ENCODE measurements around the gene SELENOS.
"Not testable (repeated sequence)": the region's sequence is repeated elsewhere in the genome, so short reads cannot be mapped to it uniquely, and the experiment has no call there.

Gene SELENOS

GRCh38 chr15:101309436-101310160 is 32.3 kb upstream of the SELENOS start:
- no peak for DNase-seq (ENCODE audit: low spot score)

GRCh38 chr15:101308604-101309435 is 31.5 kb upstream of the SELENOS start:
- no peak for DNase-seq (ENCODE audit: low spot score)

- no peak for DNase-seq (ENCODE audit: low spot score)
Measured at GRCh38 chr15:101307897-101308603, 30.8 kb upstream of the SELENOS start.

GRCh38 chr15:101307048-101307896 is 30.0 kb upstream of the SELENOS start:
- DNase-seq (ENCODE audit: low spot score) = no peak

- no peak for DNase-seq (ENCODE audit: low spot score)
Measured at GRCh38 chr15:101306341-101307047, 29.2 kb upstream of the SELENOS start.

- DNase-seq (ENCODE audit: low spot score) = no peak
Measured at GRCh38 chr15:101305820-101306255, 28.6 kb upstream of the SELENOS start.

GRCh38 chr15:101303408-101303807 is 26.1 kb upstream of the SELENOS start:
- no peak for DNase-seq (ENCODE audit: low spot score)

- no peak for DNase-seq (ENCODE audit: low spot score)
Measured at GRCh38 chr15:101296418-101297405, 19.4 kb upstream of the SELENOS start.

- DNase-seq (ENCODE audit: low spot score) = peak; percentile 14
Measured at GRCh38 chr15:101295607-101296161, 18.4 kb upstream of the SELENOS start.

GRCh38 chr15:101294731-101295606 is 17.7 kb upstream of the SELENOS start, which contains the start of gene SNRPA1:
SNRPA1 (minus strand) TSS chr15:101295248; CDS start chr15:101295178, 70 bp downstream.
- DNase-seq (ENCODE audit: low spot score) = peak; percentile 95

GRCh38 chr15:101293122-101293521 is 15.8 kb upstream of the SELENOS start:
- DNase-seq (ENCODE audit: low spot score) = no peak

- peak; percentile 86 for DNase-seq (ENCODE audit: low spot score)
Measured at GRCh38 chr15:101288905-101289513, 11.7 kb upstream of the SELENOS start.

- DNase-seq (ENCODE audit: low spot score) = not testable (repeated sequence)
Measured at GRCh38 chr15:101287342-101287741, 10.1 kb upstream of the SELENOS start.

- DNase-seq (ENCODE audit: low spot score) = no peak
Measured at GRCh38 chr15:101286471-101287114, 9.3 kb upstream of the SELENOS start.

GRCh38 chr15:101283931-101284330 is 6.6 kb upstream of the SELENOS start:
- DNase-seq (ENCODE audit: low spot score) = no peak

GRCh38 chr15:101280007-101280406 is 2.7 kb upstream of the SELENOS start:
- no peak for DNase-seq (ENCODE audit: low spot score)

- no peak for DNase-seq (ENCODE audit: low spot score)
Measured at GRCh38 chr15:101277943-101278564, 769 bp upstream of the SELENOS start.

Data from hematopoietic multipotent progenitor cell treated with erythropoietin and hydrocortisone succinate and interleukin-3 and kit ligand, for 15 days (in vitro differentiated cells).